Measurements from ENCODE around the gene ILK.

DNA sequence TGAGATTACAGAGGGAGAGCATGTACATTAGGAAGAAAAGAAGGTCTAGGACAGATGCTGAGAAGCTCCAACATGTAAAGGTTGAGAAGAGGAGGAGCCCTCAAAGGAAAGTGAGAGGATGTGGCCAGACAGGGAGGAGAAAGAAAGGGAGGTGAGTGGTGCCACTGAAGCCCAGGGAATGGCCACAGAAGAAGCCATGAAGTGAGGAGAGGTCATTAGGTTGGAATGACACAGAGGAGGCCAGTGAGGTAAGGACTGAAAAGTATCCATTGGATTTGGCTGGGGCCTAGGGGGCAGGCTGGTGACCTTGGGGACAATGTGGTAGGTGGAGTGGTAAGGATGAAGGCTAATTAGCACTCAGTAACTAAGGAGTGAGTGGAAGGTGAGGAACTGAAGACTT lies 55.1 kb downstream of the ILK start:
- TF ChIP-seq, protein P1, sequence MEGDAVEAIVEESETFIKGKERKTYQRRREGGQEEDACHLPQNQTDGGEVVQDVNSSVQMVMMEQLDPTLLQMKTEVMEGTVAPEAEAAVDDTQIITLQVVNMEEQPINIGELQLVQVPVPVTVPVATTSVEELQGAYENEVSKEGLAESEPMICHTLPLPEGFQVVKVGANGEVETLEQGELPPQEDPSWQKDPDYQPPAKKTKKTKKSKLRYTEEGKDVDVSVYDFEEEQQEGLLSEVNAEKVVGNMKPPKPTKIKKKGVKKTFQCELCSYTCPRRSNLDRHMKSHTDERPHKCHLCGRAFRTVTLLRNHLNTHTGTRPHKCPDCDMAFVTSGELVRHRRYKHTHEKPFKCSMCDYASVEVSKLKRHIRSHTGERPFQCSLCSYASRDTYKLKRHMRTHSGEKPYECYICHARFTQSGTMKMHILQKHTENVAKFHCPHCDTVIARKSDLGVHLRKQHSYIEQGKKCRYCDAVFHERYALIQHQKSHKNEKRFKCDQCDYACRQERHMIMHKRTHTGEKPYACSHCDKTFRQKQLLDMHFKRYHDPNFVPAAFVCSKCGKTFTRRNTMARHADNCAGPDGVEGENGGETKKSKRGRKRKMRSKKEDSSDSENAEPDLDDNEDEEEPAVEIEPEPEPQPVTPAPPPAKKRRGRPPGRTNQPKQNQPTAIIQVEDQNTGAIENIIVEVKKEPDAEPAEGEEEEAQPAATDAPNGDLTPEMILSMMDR (conservative IDR thresholded peaks at IDR 0.05), result no peak
- no peak for TF ChIP-seq ZFX (IDR thresholded peaks at IDR 0.05)

All from C4-2B (cell line).